Bronchial epithelial cell (primary cell): ENCODE data around the gene PSMD4. TPM values are rescaled to one million over a fixed set of nuclear protein-coding genes. Genes with fewer than 3 reads are reported as not detected.

Experiments used
- DNase-seq: peaks from one replicate; pipeline ENCODE4 v3.0.0-alpha.2; 2010; ENCODE audit warnings: low read depth
- FAIRE-seq: peaks from 2 replicates; lab custom pipeline; 2011; peaks lifted over from hg19 to GRCh38; lab: Jason Lieb, UNC
- H3K27me3 ChIP-seq: 2 replicates; pipeline ENCODE4 v1.5.1; 2011; ENCODE audit warnings: low read length; ENCODE audit not compliant: control insufficient read depth, insufficient read depth
- H3K36me3 ChIP-seq: 2 replicates; pipeline ENCODE4 v1.5.1; 2011; ENCODE audit warnings: low read length; ENCODE audit not compliant: control insufficient read depth, insufficient read depth
- H3K4me3 ChIP-seq: 2 replicates; pipeline ENCODE4 v1.5.1; 2011; ENCODE audit warnings: mild to moderate bottlenecking, low read depth, low read length, control low read depth
- total RNA-seq: library from RNA; depleted of rRNA; stranded (reverse); fragments of >200 nt; gene quantifications from 2 replicates; pipeline ENCODE4 v1.2.1, GENCODE V29; 2014
- TF ChIP-seq, protein P1 (sequence below): IDR thresholded peaks from 2 replicates; pipeline ENCODE4 v1.5.1; 2011; ENCODE audit warnings: mild to moderate bottlenecking, moderate library complexity, low read length, control low read depth, inconsistent platforms; ENCODE audit not compliant: insufficient read depth, severe bottlenecking

The PSMD4 gene
- total RNA-seq, 1 donor from 2014 or later = 280 TPM

DNA sequence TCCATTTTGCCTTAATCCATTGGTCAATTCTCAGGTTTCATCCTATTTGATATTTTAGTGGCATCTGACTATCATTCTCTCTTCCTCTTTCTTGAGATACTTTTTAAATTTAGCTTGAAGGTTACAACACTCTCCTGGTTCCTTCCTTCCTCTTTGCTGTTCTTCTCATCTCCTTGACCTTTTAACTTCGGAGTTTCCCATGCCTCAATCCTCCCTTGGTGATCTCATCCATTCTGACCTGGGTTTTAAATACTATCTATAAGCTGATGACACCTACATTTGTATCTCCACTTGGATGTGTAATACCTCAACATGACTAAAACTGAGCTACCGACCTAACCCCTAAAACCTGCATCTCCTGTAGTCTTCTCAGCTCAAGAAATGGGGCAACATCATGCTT, 22.7 kb downstream of the PSMD4 start:
- H3K4me3 ChIP-seq = no peak overlapping the region
- FAIRE-seq = no peak
- no peak for DNase-seq
- TF ChIP-seq, protein P1, sequence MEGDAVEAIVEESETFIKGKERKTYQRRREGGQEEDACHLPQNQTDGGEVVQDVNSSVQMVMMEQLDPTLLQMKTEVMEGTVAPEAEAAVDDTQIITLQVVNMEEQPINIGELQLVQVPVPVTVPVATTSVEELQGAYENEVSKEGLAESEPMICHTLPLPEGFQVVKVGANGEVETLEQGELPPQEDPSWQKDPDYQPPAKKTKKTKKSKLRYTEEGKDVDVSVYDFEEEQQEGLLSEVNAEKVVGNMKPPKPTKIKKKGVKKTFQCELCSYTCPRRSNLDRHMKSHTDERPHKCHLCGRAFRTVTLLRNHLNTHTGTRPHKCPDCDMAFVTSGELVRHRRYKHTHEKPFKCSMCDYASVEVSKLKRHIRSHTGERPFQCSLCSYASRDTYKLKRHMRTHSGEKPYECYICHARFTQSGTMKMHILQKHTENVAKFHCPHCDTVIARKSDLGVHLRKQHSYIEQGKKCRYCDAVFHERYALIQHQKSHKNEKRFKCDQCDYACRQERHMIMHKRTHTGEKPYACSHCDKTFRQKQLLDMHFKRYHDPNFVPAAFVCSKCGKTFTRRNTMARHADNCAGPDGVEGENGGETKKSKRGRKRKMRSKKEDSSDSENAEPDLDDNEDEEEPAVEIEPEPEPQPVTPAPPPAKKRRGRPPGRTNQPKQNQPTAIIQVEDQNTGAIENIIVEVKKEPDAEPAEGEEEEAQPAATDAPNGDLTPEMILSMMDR = no peak
- H3K36me3 ChIP-seq = no peaks in the 10 kb centered on the region
- no peaks in the 10 kb centered on the region for H3K27me3 ChIP-seq

DNA sequence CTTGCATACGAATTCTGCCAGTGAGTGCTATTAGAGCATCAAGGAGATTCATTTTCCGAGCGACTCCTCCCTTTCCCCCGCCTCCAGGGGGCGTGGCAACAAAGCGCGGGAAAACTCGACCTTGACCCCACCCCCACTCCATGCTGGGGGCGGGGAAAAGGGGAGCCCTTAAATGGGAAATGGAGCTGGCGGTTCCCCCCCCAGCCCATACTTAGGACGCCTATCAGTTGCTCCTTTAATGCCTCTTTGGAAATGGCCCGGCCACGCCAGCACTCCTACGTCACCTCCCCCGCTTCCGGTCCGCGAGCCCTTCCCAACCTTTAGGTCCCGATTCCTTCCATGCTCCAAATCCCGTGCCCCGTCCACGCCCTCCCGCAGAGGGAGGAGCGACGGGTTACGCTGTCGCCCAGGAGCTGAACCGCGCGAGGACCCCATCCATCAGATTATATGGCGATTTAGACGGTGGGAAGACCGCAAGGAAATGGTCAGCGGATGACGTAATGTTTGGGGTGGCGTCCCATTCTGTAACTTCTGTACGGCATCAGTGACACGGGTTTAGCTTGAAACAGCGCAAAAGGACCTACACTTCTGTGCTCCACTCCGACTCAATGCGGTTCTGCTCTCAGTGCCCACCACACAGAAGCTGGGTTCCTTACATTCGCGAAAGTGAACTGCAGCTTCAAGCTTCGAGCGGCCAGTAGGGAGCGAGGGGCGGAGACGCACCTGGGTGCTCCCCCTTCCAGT, 26.9 kb downstream of the PSMD4 start:
- peak overlapping the region; percentile 86 for H3K4me3 ChIP-seq
- DNase-seq (peak; percentile 91), FAIRE-seq (no peak)
- no peaks in the 10 kb centered on the region for H3K27me3 ChIP-seq
- TF ChIP-seq, protein P1 = no peak
- H3K36me3 ChIP-seq = peaks cover 6% of the 10 kb centered on the region

DNA sequence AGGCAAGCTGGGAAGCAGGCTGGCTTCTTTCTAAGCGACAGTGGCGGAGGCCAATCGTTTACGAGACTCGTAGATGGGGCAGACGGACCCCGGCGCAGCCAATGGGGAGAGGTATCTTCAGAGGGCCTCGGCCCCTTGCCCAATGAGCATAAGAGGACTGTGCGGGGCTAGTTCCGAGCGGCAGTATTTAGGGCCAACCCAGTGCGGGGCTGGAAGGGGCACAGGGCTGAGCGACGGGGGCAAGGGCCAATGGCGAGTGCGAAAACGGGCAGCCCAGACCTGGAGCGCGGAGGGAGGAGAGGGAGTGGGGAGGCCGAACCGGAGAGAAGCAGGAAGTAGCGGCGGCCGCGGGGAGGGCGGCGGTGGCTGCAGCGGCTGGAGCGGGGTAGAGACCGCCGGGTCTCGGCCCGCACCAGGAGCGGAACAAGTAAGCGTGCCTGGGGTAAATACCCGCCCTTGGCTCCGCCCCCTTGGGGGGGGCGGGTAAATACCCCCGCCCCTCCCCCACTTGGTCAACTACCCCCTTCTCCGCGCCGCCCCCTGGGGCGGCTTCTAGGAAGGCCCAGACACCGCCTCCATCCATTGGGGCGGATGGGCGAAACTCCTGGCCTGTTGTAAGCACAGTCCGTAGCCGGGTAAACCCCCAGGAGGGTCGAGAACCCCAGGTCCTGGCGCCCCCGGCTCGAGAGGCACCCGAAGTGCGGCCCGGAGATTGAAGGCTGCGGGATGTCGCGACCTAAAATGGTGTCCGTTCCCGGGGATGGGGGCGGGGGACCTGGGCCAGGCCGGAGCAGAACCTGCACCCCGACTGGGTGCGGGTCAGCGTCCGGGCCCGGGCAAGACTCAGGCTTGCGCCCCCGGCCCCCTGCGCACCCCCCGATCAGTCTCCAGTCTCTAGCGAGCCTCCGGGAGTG, 27.7 kb downstream of the PSMD4 start, which contains the start of gene ZNF687:
Gene ZNF687 (plus strand): TSS at position 331 of the 914 bp plus-strand sequence. CDS start 3,993 bp downstream, outside the sequence.
- DNase-seq (peak; percentile 99), FAIRE-seq (no peak)
- TF ChIP-seq, protein P1 = no peak
- Histone ChIP-seq H3K4me3 (peak within 1 kb of the TSS; percentile 86), H3K36me3 (peaks cover 13% of the 10 kb centered on the region), H3K27me3 (no peaks in the 10 kb centered on the region)

DNA sequence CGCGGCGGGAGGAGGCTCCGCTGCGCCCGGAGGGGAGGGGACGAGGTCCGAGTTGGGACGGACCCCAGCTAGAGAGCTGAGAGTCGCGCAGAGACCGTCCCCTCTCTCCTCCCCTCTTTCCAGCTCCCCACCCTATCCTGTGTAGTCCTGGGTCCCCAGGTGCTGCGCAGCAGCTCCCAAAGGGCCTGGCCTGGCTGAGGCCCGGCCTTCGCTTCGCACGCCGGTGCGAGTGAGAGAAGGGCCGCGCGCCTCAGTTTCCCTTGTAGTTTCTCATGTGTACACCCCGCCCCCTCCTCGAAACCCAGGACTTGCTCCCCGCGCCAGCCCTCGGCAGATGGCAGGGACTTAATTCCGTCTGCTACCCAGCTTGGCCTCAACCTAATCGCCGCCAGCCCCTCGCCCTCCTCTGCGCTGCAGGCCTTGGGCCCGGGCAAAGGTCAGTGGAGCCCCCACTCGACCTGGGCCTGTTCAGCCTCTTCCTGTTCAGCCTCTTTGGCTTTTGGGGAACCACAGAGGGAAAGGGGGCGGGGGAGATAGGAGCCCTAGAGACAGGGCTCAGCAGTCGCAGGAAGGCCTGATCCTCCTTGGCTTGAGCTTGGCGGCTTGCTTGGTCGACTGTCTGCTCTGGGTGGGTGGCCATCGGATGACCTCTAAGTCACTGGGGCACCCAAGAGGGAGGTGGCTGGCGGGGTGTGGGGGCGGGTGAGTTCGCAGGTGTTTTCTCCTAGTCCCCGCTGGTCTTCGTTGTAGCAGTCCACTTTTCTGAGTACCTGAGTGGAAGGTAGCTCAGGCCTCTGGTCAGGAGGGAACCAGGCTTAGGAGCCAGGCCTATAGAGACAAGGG, 28.6 kb downstream of the PSMD4 start:
- DNase-seq = no peak
- Histone ChIP-seq H3K27me3 (no peaks in the 10 kb centered on the region), H3K36me3 (peaks cover 21% of the 10 kb centered on the region), H3K4me3 (peak overlapping the region; percentile 86)
- TF ChIP-seq, protein P1 = no peak
- no peak for FAIRE-seq

DNA sequence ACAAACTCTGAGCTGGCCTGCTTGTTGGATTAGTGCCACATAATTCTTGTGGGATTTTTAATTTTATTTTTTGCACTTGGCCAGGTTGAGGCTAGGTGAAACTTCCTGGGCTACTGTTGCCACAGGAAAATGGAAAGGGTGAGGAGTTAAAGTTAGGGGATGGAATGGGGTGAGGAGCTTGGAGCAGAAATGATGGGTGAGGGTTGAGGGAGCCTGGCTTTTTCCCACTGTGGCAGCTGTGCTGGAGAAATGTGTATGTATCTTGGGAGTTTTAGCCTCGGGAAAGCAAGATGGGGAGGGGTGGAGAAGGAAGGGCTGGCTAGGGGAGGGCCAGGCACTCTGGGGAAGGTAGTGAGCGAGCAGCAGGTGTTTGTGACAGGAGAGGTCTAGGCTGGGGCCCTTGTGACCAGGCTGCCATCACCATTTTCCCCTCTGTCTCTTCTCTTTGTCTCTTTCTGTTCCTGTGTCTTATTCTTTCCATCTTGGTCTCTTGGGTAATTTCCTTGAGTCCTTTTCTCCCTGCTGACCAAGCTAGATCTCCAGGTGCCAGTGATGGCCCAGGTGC, 29.6 kb downstream of the PSMD4 start:
- FAIRE-seq = no peak
- H3K4me3 ChIP-seq = no peak overlapping the region
- no peaks in the 10 kb centered on the region for H3K27me3 ChIP-seq
- TF ChIP-seq, protein P1 = no peak
- no peak for DNase-seq
- peaks cover 28% of the 10 kb centered on the region for H3K36me3 ChIP-seq
